NB4 (cell line): ENCODE data around the gene TNS1.

Experiments
- MYC ChIP-seq: IDR thresholded peaks from 2 replicates; pipeline ENCODE4 v1.6.1; 2011; ENCODE audit warnings: low read depth, low read length
- POLR2A ChIP-seq: IDR thresholded peaks from 2 replicates; pipeline ENCODE4 v1.6.1; 2011; ENCODE audit warnings: mild to moderate bottlenecking; ENCODE audit not compliant: insufficient read length; ENCODE audit errors: extremely low read depth
- TF ChIP-seq, protein P1 (sequence below): IDR thresholded peaks from one replicate; pipeline ENCODE4 v1.5.1; 2012; ENCODE audit warnings: low read depth, low read length
- TF ChIP-seq, protein P2 (sequence below): IDR thresholded peaks from 2 replicates; pipeline ENCODE4 v1.6.1; 2011; ENCODE audit warnings: low read depth, low read length

DNA sequence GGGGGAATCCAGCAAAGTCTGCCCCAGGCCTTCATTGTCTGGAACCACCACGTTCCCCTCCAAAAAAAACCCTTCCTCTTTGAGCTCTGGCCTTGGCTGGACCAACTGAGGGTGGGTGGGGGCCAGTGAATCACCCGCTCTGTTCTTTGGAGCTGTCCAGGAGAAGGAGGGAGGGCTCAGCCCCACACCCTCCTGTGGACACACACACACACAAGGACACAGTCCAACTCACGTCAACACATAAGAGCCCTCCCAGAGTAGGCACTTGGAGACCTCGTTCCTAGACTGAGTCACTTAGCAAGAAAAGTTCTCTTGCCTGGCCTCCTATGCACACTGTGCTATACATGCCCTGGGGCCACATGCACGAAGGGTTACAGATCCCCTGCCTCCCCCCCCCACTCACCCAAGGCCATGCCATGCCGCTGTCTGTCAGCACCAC, 1.2 kb upstream of the TNS1 start:
- TF ChIP-seq, protein P1, sequence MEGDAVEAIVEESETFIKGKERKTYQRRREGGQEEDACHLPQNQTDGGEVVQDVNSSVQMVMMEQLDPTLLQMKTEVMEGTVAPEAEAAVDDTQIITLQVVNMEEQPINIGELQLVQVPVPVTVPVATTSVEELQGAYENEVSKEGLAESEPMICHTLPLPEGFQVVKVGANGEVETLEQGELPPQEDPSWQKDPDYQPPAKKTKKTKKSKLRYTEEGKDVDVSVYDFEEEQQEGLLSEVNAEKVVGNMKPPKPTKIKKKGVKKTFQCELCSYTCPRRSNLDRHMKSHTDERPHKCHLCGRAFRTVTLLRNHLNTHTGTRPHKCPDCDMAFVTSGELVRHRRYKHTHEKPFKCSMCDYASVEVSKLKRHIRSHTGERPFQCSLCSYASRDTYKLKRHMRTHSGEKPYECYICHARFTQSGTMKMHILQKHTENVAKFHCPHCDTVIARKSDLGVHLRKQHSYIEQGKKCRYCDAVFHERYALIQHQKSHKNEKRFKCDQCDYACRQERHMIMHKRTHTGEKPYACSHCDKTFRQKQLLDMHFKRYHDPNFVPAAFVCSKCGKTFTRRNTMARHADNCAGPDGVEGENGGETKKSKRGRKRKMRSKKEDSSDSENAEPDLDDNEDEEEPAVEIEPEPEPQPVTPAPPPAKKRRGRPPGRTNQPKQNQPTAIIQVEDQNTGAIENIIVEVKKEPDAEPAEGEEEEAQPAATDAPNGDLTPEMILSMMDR: no peak
- no peak for TF ChIP-seq POLR2A
- TF ChIP-seq, protein P2, sequence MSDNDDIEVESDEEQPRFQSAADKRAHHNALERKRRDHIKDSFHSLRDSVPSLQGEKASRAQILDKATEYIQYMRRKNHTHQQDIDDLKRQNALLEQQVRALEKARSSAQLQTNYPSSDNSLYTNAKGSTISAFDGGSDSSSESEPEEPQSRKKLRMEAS: no peak
- TF ChIP-seq MYC: no peak
